Fibroblast of the aortic adventitia (primary cell): Measurements from ENCODE around the gene SLC47A1. TPM values are rescaled to one million over a fixed set of nuclear protein-coding genes. Genes with fewer than 3 reads are reported as not detected.

Experiments
- DNase-seq: peaks from one replicate; pipeline ENCODE4 v3.0.0-alpha.2; 2010; ENCODE audit warnings: low read depth
- H3K4me3 ChIP-seq: 2 replicates; pipeline ENCODE4 v1.5.1; 2011; ENCODE audit warnings: low read depth, mild to moderate bottlenecking, control low read depth, low read length, moderate library complexity
- total RNA-seq: library from RNA; depleted of rRNA; stranded (reverse); fragments of >200 nt; gene quantifications from 2 replicates; pipeline ENCODE4 v1.2.3, GENCODE V29; 2012; ENCODE audit warnings: low replicate concordance
- TF ChIP-seq, protein P1 (sequence below): IDR thresholded peaks from 2 replicates; pipeline ENCODE4 v1.5.1; 2011; ENCODE audit warnings: mild to moderate bottlenecking, low read length, control low read depth, inconsistent platforms; ENCODE audit not compliant: insufficient read depth

SLC47A1 gene
- total RNA-seq, 1 donor = 0.27 TPM

DNA sequence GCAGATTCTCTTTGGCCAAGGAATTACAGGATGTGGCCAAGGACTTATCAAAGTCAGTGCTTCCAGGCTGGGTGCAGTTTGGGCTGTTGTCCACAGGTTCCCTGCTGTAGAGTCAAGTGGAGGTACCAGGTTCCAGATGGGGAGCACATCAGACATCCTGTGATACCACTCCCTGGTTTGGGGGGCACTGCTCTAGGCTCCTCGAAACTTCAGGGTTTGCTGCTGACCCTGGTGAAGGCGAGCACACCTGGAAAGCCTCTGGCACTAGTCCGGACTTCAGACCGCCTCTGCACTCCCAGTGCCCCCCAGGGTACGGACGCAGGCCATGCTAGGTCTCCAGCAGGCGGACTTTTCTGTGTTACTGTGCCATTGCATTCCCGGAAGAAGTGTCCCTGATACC lies 10.7 kb downstream of the SLC47A1 start:
- TF ChIP-seq, protein P1, sequence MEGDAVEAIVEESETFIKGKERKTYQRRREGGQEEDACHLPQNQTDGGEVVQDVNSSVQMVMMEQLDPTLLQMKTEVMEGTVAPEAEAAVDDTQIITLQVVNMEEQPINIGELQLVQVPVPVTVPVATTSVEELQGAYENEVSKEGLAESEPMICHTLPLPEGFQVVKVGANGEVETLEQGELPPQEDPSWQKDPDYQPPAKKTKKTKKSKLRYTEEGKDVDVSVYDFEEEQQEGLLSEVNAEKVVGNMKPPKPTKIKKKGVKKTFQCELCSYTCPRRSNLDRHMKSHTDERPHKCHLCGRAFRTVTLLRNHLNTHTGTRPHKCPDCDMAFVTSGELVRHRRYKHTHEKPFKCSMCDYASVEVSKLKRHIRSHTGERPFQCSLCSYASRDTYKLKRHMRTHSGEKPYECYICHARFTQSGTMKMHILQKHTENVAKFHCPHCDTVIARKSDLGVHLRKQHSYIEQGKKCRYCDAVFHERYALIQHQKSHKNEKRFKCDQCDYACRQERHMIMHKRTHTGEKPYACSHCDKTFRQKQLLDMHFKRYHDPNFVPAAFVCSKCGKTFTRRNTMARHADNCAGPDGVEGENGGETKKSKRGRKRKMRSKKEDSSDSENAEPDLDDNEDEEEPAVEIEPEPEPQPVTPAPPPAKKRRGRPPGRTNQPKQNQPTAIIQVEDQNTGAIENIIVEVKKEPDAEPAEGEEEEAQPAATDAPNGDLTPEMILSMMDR = no peak
- DNase-seq = no peak
- H3K4me3 ChIP-seq = no peak overlapping the region

DNA sequence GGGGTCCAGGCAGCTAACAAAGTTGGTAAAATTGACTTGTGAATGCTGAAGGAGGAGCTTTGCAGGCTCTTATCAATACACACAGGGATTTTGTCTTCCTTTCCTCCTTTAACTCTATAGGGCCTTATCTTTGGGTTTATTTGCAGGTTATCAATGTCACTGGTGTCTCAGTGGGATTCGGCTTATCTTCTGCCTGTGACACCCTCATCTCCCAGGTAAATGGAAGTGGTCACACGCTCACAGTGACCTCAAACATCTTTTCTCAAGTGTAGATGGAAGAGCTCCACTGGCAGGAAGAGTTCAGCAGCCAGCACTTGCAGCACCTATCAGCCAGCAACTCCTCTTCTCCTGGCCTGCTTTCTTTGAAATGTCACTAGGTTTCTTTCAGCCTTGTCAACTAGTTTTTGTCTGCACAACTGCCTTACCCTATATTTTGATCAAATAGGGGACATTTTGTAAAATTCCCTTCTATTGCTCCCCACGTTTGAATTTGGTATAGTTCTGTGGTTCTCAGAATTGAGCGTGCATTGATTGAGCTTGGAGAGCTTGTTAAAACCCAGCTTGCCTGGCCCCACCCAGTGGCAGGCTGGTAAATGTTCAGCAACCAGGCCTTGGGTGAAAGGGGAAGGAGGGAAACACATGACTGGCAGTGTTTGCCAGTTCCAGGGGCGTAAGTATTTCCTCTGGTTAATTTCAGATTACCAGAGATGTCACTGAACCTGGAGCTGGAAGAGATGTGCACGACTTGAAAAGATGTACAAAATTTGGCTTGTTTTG lies 12.8 kb downstream of the SLC47A1 start:
- DNase-seq = no peak
- TF ChIP-seq, protein P1 = no peak
- no peak overlapping the region for H3K4me3 ChIP-seq

DNA sequence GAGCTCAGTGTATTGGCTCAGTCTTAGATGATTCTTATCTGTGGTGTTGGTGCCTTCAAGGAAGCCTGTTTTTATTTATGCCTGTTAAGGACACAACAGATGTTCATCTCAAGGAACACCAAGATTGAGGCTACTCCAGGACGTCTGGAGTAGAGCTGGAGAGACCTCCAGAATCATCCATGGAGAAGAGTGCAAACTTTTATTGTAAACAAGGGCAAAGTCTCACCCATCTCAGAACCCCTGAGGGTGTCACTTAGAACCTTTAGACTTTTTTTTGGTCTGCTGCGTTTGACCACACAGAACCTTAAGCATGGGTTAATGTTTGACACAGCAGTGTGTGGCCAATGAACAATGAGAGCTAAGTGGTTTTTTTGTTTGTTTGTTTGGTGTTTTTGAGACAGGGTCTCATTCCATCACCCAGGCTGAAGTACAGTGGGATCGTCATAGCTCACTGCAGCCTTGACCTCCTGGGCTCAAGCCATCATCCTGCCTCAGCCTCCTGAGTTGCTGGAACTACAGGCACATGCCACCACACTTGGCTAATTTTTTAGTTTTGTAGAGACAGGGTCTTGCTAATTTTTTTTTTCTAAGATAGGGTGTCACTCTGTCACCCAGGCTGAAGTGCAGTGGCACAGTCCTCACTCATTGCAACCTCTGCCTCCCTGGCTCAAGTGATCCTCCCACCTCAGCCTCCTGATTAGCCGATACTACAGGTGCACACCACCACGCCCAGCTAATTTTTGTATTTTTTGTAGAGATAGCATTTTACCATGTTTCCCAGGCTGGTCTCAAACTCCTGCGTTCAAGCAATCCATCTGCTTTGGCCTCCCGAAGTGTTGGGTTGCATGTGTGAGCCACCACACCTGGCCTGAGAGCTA lies 16.3 kb downstream of the SLC47A1 start:
- DNase-seq = no peak
- H3K4me3 ChIP-seq = no peak overlapping the region
- TF ChIP-seq, protein P1 = no peak

DNA sequence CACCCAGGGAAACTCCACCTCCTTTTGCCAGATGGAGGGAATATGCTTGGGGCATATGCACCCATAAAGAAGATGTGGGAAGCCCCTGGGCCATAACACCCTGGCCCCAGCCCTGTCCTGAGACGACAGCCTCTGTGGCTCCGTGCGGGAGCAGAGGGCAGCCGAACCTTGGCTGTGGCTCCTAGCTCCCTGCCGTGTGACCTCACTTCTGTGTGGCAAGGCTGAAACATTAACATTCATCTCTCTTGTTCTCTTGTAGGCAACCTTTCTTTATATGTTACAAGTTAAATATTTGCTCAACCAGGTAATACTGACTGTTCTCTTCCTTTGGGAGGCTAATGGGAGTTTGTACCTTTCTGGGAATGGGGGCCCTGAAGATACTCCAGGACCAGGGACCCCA lies 17.5 kb downstream of the SLC47A1 start:
- DNase-seq = no peak
- TF ChIP-seq, protein P1 = no peak
- H3K4me3 ChIP-seq = no peak overlapping the region

DNA sequence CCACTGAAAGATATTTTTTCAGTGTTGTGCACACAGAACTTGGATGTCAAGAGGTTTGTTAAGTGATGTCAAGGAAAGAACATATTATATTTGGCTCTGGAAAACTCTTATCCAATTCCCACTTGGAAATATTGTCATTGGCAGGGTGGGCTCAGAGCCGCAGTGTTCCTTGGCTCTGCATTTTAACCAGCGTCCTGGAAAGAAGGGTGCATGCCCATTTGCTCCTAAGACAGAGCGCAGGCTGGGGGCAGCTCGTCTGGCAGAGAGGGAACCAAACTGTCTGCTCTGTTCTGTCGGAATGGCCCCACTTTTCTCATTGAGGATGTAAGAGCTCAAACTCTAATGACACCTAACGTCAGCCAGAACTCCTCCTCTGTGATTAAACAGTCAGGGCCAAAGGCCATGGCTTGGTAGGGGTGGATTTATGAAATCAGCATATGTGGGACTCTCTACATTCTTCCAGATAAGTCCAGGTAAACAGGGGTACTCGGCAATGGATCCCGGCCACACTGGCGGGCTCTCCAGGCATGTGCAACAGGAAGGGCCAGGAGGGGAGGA lies 18.0 kb downstream of the SLC47A1 start:
- no peak for DNase-seq
- H3K4me3 ChIP-seq = no peak overlapping the region
- TF ChIP-seq, protein P1 = no peak

DNA sequence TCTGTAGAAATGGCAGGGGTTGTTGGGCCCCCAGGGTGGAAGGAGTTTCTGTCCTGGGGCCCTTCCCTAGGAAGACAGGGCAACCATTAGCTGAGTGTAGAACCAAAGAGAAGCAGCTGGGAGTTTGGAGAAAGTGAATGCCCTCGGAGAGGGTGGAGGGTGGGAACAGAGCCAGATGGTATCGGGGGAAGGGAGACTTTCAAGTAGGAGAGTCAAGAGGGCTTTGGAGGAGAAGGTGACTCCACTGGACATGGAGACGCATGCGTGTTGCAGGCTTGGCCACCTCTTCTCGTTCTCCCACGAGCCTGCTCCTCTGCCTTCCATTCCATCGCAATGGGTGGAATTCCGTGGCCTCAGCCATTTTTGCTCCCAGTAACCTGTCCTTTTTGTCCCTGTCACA lies 19.4 kb downstream of the SLC47A1 start:
- no peak for DNase-seq
- TF ChIP-seq, protein P1 = no peak
- no peak overlapping the region for H3K4me3 ChIP-seq
